NCI-H748 treated with DMSO at 0.1 percent for 48 hours (cell line): ENCODE data around the gene UTS2.

Experiments
- DNase-seq: peaks from one replicate; lab custom pipeline; 2025; lab: John Stamatoyannopoulos, UW

Gene UTS2, protein sequence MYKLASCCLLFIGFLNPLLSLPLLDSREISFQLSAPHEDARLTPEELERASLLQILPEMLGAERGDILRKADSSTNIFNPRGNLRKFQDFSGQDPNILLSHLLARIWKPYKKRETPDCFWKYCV

DNA sequence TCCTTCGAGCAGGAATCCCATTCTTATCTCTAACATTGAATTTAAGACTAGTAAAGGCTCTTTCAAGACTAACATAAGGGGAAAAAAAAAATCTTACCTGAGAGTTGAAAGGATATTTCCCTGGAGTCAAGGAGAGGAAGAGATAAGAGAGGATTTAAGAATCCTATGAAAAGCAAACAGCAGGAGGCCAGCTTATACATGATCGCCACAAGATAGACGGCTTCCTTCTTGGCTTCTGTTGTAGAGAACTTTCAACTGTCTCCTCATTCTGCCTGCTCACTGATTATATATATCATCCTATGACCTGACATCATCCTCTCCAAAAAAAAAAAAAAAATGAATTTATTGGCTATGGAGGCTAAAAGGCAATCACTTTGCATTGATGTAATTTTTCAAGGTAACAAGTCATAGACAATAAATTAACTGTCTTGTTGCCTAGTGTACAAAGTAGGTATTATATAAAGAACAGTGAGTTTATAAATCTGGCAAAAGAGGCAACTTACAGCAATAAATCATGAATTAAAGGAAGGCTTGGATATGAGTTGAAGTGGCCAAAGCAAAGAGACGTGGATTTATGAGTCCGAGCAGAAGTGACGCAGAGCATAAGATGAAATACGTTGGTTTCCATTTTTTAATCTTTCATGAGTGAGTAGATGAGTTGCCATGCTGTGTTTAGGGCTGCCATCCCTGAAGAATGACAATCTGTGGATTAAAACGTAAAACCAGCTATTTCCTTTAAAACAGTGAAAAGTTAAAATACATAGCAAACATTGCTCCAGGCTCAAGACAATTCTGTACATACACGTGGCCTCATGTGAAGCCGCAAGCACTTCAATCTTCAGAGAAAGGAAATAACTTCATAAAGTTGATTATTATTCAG is at the start of gene UTS2:
TSS of gene UTS2 (minus strand) at position 262 of the 880 bp plus-strand sequence. CDS start at position 200, 62 bp downstream.
- DNase-seq = no peak

DNA sequence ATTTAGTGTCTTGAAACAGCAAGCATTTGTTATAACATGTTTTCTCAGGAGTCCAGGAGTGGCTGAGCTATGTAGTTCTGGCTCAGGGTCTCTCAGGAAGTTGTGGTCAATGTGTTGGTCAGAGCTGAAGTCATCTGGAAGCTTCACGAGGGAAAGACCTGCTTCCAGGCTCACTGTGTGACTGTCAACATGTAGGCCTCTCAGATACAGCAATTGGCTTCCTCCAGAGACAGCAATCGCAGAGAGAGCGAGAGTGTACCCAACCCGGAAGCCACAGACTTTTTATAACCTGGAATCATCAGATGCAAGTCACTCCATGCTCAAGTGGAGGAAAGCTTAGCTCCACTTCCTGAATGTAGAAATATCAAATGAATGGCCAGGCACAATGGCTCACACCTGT is 46.9 kb upstream of the UTS2 start:
- DNase-seq = no peak

DNA sequence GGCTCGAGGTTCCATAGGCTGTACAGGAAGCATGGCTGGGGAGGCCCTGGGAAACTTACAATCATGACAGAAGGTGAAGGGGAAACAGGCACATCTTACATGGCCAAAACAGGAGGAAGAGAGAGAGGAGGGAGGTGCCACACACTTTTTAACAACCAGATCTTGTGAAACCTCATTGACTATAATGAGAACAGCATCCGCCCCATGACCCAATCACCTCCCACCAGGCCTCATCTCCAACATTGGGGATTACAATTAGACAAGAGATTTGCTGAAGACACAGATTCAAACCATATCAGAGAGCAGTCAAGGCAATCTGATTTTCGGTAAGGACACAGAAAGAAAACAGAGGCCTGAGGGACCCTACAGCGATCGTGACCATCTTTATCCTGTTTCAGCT is 46.1 kb upstream of the UTS2 start:
- no peak for DNase-seq

DNA sequence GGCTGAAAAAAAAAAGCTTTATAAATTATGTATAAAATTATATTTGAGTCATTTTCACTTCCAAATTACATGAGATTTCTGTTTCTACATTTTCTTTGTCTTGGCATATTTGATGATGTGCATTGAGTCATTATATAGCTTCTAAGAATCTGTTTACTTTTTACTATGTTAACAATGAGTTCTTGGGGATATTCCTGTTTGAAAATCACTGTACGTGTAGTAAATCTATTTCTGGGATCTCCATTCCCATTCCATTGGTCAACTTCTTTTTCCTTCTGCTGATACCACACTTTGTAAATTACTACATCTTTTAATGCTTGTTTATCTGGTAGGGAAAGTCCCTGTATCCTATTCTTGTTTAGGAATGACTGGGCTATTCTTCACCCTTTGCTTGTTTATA is 44.1 kb upstream of the UTS2 start:
- DNase-seq = no peak

DNA sequence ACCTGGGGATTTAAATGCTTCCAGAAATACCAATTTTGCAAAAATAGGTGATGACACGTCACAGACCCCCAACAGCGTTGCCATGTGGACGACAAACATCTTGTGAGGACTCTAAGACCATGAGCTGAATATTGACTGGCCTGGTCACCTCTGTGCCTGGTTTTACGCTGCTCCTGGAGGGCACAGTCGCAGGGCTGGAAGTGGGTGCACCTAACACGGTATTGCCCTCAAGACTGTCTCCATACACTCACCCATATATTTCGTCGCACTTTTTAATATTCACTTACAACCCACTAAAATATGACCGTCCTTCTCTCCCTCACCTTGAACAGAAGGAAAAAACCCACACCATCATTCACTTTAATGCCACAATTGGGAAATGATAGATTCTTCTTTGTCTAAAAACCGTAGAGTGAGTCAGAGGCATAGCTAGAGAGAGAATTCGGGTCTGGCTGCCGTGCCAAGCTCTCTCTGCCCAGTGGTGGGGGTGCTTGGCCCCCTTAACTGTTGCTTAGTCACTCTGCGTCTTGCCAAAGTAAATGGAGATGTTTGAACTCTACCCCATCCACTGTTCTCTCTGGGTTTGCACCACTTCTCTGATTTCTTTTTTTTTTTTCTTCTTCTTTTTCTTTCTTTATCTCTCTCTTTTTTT is 40.8 kb upstream of the UTS2 start:
- no peak for DNase-seq

DNA sequence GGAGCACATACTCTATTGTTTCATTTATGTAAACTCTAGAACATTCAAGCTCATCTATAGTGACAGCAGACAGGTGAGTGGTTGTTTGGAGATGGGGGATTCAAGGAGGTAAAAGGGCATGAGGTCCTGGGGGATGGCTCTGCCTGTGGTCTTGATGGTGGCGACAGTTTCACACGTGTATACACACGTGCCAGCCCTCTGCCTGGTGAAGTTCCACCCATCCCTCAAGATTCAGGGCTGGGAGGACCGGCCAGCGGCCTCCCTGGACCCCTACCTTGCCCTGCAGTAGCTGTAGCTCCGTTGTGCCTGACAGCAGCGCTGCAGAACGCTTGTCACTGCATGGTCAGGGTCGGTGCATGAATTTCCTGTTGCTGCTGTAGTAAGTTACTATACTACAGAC is 38.9 kb upstream of the UTS2 start:
- DNase-seq = no peak

DNA sequence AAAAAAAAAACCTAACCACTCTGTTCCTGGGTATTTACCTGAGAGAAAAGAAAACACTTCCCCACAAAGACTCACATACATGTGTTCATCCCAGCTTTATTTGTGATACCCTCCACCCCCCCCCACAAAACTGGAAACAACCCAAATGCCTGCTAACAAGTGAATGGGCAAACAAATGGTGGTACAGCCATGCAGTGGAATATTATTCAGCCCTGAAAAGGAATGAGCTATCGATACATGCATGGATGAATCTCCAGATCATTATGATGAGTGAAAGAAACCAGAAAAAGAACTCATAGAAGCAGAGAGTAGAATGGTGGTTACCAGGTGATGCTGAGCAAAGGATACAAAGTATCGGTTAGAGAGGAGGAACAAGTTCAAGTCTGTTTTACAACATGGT is 38.0 kb upstream of the UTS2 start:
- DNase-seq = no peak

DNA sequence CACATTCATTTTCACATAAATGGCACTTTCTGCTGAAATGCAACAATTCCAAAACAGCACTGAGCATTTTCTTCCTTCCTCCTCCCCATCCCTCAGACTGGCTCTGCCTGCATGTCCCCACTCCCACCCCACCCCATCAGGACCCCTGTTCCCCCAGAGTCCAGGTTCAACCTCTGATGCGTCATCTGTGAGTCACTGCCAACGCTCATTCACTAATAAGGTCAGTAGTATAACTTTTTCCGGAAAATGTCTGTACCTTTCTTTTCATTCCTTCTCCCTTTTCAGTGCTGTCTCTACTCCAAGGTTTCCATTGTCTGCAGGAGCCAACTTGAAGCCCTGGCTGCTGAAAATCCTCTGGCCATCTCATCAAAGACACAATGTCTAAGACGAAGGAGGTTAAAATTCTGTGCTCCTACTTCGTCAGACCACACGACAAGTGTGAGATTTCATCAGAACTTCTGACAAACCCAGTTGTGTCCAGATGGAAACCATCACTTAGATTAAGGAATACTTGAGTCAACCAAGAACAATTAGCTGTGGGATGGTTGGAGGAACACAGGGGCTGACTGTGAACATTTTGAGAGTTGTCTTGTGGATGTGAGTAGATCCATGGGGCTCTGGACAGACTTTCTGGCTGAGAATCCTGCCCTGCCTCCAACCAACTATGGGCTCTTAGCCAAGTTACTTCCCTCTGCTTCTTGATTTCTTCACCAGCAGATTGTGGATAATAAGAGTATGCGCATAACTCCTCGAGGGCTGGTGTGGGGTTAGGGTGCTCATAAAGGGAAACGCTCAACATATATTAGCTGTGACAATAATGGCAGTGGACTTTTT is 35.6 kb upstream of the UTS2 start:
- DNase-seq = no peak

DNA sequence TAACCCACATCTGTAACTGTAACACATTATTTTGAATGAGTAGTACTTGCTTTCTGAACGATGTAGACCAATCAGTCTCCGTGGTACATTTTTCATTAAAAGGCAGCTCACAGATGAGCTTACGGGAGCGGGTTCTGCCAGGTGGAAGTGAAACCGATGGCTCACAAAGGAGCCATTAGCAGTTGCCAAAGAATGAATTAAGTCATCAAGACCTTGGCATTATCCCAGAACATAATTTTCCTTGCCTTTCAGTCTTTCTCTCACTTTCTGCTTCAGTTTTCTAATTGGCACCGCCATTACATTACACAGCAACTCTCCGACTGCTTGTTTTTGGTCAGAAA is 33.5 kb upstream of the UTS2 start:
- no peak for DNase-seq

DNA sequence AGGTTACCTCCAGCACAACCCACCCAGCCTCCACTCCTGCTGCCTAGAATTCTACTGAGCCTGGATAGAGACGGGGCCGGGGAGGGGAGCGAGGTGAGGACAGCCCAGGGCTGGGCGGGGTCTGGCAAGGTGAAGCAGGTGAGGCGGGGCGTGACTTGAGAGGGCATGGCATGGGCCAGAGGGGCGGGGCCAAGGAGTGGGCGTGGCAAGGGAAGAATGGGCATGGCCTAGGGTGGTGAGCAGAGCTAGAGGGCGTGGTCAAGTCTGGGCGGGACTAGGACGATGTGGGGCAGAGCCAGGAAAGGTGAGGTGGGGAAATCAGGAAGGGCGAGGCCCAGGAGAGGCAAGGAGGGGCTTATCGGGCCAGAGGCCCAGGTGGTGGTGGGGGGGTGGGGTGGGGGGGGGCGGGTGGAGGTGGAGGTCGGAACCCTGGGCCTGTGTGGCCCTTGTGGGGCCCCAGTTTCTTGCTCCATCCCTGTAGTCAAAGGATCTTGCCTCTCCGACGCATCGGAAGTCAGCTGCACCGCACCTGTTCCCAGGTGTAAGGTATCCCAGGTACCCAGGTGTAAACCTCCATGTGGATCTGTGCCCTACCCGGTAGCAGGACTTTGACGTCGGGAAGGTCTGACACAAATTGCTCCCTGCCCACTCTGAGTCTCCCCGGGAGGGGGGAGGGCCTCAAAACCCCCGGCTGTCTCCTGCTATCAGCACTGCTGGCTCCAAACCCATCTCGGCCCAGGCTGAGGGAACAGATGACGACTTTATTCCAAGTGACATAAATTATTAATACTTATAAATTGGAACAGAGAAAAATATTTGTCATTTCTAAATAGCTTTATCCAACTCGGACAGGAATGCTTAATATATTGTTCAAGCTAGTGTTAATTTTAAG is 32.9 kb upstream of the UTS2 start:
- DNase-seq = no peak

DNA sequence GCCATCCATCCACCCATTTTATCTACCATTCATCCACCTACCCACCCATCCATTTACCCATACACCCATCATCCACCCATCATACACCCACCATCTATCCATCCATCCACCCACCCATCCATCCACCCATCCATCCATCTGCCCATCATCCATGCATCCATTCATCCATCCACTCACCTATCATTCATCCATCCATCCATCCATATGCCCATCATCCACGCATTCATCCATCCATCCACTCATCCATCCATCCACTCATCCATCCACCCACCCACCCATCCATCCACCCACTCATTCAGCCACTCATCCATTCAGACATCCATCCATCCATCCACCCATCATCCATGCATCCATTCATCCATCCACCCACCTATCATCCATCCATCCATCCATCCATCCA is 31.9 kb upstream of the UTS2 start:
- no peak for DNase-seq

DNA sequence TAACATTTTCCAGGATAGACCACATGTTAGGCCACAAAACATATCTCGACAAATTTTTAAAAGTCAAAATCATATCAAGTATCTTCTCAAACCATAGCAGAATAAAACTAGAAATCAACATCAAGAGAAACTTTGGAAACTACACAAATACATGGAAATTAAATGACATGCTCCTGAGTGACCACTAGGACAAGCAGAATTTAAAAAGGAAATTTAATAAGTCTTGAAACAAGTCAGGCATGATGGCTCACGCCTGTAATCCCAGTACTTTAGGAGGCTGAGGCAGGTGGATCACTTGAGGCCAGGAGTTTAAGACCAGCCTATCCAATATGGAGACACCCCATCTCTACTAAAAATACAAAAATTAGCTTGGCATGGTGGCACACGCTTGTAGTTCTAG is 26.4 kb upstream of the UTS2 start:
- no peak for DNase-seq

DNA sequence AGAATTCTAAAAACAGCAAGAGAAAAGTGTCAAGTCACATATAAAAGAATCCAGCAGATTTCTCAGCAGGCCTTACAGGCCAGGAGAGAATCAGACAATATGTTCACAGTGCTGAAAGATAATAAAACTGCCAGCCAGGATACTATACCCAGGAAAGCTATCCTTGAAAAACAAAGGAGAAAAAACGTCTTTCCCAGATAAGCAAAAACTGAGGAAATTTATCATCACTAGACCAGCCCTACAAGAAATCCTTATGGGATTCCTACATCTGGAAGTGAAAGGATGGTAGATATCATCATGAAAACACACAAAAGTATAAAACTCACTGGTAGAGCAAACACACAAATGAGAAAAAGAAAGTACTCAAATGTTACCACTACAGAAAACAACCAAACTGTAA is 25.2 kb upstream of the UTS2 start:
- DNase-seq = no peak

DNA sequence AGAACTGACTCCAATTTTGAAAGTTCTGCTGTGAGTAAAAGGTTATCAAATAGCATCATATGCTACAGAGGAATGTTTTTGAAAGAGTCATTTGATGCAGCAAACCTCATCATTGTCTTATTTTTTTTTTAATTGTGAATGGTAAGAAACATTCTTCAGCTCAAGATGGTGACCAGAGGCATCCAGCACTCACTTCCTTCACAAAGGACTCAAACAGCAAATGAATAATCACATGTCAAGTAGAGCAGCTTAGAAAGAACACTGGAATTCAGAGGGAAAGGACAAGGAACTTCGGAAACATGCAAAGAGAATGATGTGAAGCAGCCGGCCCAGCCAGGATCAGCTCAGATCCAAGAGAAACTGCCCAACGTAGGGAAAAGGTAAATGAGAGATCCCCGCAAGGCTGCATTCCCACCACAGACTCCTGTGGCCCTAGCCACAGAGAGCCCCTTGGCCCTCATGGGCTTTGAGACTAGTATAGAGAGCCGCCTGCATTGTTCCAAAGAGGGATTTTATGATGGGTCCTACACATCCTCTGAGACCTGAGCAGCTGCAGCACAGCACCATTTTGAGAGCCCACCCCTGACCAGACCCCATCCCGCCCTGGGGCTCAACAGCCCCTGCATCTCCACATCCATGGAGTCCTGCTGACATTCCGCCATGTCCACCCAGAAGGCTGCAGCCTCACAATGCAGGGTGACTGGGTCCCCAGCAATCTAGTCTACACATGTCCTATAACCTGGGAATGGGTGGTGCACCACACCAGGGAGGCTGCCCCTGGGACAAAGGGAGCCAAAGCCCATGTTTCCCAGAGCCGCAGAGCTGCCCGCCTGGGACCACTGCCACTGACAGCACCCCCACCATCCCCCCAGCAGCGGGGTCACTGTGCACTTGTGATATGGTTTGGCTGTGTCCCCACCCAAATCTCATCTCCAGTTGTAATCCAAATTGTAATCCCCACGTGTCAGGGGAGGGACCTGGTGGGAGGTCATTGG is 21.2 kb upstream of the UTS2 start:
- DNase-seq = no peak

DNA sequence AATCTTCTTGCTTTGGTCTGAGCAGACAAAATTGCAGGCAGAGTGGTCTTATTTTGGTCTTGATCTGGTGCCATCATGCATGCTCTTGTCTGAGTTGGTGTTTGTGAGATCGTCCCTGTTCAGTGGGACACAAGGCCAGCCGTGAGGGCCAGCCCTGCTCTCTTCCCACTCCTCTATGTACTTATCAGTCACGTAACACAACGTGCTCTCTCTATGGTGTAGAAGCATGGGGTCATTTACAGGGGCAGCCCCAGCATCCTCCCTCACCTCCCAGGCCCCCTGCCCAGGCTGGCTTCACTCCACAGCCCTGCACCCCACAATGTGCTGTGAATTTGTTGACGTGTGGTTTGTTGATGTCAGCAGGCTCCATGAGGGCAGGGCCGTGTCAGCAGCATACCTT is 18.3 kb upstream of the UTS2 start:
- no peak for DNase-seq

DNA sequence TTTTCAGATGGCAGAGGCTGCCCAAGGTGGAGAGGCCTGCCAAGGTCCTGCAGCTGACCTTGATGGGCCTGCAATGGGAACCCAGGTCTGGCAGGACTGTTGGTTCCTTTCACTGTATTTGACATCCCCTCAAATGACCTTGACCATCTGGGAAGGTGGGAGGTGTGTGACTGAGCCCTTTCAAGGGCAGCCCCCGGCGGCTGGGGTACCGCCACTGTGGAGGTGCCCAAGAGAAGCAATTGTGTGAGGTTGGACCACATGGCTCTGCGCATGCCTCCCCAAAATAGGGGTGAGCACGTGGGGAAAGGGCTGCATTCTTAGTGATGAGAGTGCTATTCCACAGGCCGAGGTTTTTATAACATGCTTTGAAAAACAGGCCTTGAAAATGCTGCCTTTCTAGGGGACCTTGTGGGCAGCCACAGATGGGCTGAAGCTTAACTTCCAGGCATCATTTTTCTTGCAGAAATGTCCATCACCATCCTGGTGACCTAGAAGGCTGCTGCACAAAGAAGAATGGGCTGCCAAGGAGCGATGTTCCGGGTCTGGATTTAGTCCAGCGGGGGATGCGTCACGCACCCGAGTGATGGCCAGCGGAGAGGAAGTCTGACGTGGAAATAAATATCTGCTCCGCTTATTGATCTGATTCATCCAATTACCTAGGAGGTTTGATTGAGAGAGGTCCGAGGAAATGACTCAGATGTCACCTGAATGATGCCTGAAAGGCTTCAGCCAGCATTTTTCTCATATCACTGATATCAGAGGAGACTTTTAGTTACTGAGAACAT is 16.5 kb upstream of the UTS2 start:
- DNase-seq = no peak

DNA sequence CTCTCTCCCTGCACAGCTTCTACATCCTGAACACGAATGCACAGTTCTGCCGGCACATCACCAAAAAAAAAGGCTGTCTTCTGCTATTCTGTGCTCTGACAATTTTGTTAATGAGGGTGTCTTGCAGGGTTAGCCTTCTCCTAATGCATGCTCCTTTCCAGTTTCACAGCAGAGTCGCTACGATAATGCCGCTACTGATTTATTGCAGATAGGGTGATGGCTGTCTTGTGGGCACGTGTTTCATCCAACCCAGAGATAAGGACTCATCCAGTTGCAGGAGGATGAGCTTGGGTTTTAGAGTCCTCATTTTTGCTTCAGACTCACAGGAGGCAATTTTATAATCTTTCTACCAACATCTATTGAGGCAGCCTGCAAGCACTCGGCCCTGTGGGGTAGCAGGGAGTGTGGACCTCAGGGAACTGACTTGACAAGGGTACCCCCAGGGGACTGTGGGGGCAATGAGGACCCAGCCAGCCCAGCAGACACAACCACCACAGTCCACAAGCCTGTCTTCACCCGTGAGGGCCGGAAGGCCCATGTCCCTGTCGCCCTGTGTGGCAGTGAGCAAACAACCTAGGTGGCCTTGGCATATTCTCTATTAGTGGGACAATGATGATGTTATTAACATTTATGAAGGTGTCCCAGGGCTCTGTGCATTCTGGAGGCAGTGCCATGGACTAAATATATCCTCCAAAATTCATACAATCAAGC is 15.4 kb upstream of the UTS2 start:
- DNase-seq = no peak

DNA sequence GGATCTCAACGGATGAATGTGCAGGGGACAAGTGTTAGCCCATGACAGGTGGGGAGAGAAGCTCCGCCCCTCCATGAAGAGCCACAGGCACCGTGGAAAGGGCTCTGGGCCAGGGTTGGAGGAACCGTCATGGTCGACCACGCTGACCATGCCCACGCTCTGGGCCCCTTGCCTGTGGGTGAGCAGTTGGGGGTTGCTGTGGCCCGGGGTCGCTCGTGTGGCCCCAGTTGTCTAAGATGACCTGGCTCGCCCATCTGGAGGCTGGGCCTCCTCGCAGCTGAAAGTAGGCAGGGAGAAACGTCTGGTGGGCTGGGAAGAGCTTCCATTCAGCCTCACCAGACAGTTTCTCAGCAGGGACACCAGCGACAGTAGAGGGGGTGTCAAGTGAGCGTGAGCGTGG is 13.1 kb upstream of the UTS2 start:
- no peak for DNase-seq
